GM12872 (cell line): ENCODE data around the gene SLC49A3.

Experiments
- CTCF ChIP-seq: IDR thresholded peaks from 3 replicates; pipeline ENCODE4 v1.5.1; 2011; ENCODE audit warnings: low read depth, mild to moderate bottlenecking, low read length, moderate library complexity; ENCODE audit not compliant: insufficient read depth

The SLC49A3 gene

GRCh38 chr4:687048-687970, 1.6 kb downstream of the SLC49A3 start:
- TF ChIP-seq CTCF, result no peak

GRCh38 chr4:686413-687040, 2.4 kb downstream of the SLC49A3 start:
- no peak for TF ChIP-seq CTCF

DNA sequence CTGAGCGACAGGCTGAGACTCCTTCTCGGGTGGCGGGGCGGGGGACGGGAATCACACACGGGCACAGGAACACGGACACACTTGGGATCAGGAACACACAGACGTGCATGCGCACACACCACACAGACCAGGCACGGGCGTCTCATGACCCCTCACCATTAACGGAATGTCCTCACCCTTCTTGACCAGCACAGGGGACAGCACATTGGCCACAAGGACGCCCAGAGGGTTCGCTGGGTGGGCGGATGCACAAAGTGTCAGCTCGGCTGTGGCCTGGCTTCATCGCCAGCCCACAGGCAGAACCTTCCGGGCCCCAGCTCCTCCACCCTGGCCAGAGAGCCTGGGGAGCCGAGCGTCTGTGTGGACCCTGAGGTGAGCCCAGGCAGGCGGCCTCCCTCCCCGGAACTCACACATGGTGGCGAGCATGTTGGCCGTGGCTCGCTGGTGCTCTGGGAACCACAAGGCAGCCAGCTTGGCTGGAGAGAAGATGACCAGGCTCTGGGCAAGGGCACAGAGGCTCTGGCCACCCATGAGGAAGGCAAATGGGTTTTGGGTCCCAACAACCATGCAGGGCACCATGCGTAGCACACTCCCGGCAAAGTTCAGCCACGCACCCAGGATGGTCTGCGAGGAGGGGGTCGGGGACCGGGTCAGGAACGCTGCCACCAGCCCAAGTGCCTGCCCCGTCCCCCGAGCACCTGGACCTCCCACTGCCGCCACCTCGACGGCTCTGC, 3.1 kb downstream of the SLC49A3 start:
- no peak for TF ChIP-seq CTCF

GRCh38 chr4:684623-685327, 4.2 kb downstream of the SLC49A3 start:
- no peak for TF ChIP-seq CTCF

DNA sequence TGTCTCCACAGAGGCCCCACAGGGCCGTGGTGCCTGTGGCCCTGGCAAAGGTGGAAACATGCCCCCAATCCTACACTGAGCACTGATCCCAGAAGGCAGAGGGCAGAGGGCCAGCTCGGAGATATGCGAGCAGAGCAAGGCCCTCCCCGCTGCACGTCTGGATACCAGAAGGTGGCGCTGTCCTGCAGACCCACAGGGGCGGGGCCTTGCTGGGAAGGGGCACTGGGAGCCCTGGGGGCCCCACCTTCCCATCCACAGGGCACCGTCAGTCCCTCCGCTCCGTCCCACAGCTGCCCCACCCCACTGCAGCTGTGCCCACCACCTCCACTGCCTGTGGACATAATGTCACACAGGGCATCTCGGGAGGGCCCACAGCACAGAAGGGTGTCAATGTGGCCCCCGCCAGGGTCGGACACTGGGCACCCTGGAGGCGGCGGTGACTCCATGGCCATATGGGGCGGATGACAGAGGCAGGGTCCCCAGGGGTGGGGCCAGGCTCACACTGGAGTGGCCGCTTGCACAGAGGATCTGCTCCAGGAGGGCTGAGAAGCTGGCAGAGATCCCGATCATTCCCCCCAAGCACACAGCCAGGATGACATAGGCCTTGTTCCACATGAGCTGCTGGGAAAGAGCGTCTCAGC, 4.8 kb downstream of the SLC49A3 start:
- peak; percentile 71 for TF ChIP-seq CTCF

DNA sequence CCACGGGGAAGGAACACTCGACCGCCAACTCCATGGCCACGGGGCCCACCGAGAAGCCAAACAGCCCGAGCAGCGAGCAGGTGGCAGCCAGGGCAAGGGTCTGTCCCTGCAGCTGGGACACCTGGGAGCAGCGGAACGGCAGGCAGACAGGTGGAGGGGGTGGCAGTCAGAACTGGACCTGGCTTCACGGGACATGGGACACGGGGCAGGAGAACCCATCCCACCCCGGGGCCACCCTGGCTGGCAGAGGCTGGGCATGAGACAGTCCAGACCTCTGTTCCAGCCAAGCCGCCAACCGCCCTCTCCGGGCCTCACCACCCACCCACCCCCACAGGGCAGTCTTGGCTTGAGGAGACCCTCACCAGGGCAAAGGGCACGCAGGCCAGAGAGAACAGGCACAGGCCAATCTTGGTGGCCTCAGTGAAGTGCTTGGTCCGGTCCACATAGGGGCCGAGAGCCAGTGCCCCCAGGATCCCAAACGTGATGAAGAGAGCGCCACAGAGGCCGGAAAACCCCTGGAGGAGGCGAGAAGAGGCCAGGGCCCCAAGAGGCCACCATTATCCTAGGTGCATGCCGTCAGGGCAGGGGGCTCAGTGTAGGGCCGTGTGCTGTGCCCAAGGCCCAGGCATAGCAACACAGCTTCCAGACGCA, 5.6 kb downstream of the SLC49A3 start:
- TF ChIP-seq CTCF, result no peak
